Esophagus muscularis mucosa (tissue), 3 donors: ENCODE results near the gene VWA5B1.

Experiments used
- POLR2A ChIP-seq: fragments of 450-650 bp; IDR thresholded peaks from one replicate; pipeline ENCODE4 v1.6.1; 2017; ENCODE audit warnings: antibody characterized with exemption, moderate library complexity, mild to moderate bottlenecking, low read depth
- TF ChIP-seq, protein P1 (sequence below), 3 experiments: fragments of 200-600 bp in 2 of 3; fragments of 450-650 bp in 1 of 3; sonication (generic) in 2 of 3; IDR thresholded peaks; one replicate each; pipeline ENCODE4 v1.5.1; 2017 to 2019; ENCODE audit warnings: antibody characterized with exemption in 3 of 3, mild to moderate bottlenecking in 2 of 3, moderate library complexity in 1 of 3

DNA sequence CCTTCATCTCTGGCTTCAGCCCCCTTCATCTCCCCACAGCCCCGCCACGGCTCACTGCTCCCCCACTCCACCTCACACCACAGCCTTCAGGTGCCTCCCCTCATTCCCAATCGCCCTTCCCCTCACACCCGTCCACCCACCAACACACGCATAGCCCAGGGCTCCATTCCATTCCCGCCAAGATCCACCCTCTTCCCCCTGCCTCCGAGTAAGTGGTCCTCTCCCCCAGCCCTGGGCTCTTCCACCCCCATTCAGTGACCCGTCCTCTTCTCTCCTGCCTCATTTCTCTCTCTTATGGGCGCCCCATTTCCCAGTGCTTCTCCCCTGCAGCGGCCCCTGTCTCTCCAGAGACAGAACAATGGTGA is 53.2 kb downstream of the VWA5B1 start:
- TF ChIP-seq, protein P1, sequence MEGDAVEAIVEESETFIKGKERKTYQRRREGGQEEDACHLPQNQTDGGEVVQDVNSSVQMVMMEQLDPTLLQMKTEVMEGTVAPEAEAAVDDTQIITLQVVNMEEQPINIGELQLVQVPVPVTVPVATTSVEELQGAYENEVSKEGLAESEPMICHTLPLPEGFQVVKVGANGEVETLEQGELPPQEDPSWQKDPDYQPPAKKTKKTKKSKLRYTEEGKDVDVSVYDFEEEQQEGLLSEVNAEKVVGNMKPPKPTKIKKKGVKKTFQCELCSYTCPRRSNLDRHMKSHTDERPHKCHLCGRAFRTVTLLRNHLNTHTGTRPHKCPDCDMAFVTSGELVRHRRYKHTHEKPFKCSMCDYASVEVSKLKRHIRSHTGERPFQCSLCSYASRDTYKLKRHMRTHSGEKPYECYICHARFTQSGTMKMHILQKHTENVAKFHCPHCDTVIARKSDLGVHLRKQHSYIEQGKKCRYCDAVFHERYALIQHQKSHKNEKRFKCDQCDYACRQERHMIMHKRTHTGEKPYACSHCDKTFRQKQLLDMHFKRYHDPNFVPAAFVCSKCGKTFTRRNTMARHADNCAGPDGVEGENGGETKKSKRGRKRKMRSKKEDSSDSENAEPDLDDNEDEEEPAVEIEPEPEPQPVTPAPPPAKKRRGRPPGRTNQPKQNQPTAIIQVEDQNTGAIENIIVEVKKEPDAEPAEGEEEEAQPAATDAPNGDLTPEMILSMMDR (IDR thresholded peaks at IDR 0.05) = no peak
- no peak for TF ChIP-seq POLR2A
